Measurements from ENCODE around the gene SMAD7.

SMAD7 gene

GRCh38 chr18:48889115-48889941, 61.4 kb downstream of the SMAD7 start:
- no peak for DNase-seq (ENCODE audit: extremely low spot score)
- TF ChIP-seq FOXM1 (IDR thresholded peaks at IDR 0.05; ENCODE audit: borderline replicate concordance) (no peak), FOXA1 (IDR thresholded peaks at IDR 0.05) (no peak), NFRKB (IDR thresholded peaks at IDR 0.05) (no peak), ZNF384 (IDR thresholded peaks at IDR 0.05) (no peak), L3MBTL2 (conservative IDR thresholded peaks at IDR 0.05) (no peak), HDGF (IDR thresholded peaks at IDR 0.05; ENCODE audit: borderline replicate concordance) (no peak), ARNT (IDR thresholded peaks at IDR 0.05) (no peak), SUZ12 (IDR thresholded peaks at IDR 0.05) (no peak), ELF4 (IDR thresholded peaks at IDR 0.05) (no peak), BHLHE40 (IDR thresholded peaks at IDR 0.05; ENCODE audit: borderline replicate concordance) (no peak), CTBP1 (IDR thresholded peaks at IDR 0.05; ENCODE audit: borderline replicate concordance) (no peak), LEF1 (IDR thresholded peaks at IDR 0.05; ENCODE audit: borderline replicate concordance) (no peak), FOXK2 (IDR thresholded peaks at IDR 0.05) (no peak), SP1 (IDR thresholded peaks at IDR 0.05) (no peak), PKNOX1 (IDR thresholded peaks at IDR 0.05) (no peak), TARDBP (IDR thresholded peaks at IDR 0.05) (no peak)
- POLR2A ChIA-PET: no interaction called here
- CTCF ChIA-PET: no interaction called here

- ChIA-PET POLR2A (no interaction called here), CTCF (no interaction called here)
- TF ChIP-seq SP1 (IDR thresholded peaks at IDR 0.05) (no peak), FOXK2 (IDR thresholded peaks at IDR 0.05) (no peak), FOXA1 (IDR thresholded peaks at IDR 0.05) (no peak), HDGF (IDR thresholded peaks at IDR 0.05; ENCODE audit: borderline replicate concordance) (no peak), ZNF384 (IDR thresholded peaks at IDR 0.05) (no peak), SUZ12 (IDR thresholded peaks at IDR 0.05) (no peak), LEF1 (IDR thresholded peaks at IDR 0.05; ENCODE audit: borderline replicate concordance) (no peak), CTBP1 (IDR thresholded peaks at IDR 0.05; ENCODE audit: borderline replicate concordance) (no peak), FOXM1 (IDR thresholded peaks at IDR 0.05; ENCODE audit: borderline replicate concordance) (no peak), TARDBP (IDR thresholded peaks at IDR 0.05) (no peak), ELF4 (IDR thresholded peaks at IDR 0.05) (no peak), NFRKB (IDR thresholded peaks at IDR 0.05) (no peak), BHLHE40 (IDR thresholded peaks at IDR 0.05; ENCODE audit: borderline replicate concordance) (no peak), PKNOX1 (IDR thresholded peaks at IDR 0.05) (no peak), L3MBTL2 (conservative IDR thresholded peaks at IDR 0.05) (no peak), ARNT (IDR thresholded peaks at IDR 0.05) (no peak)
- no peak for DNase-seq (ENCODE audit: extremely low spot score)
These were observed 62.0 kb downstream of the SMAD7 start for GRCh38 chr18:48888773-48889080.

- POLR2A ChIA-PET: no interaction called here
- DNase-seq (ENCODE audit: extremely low spot score): no peak
- TF ChIP-seq PKNOX1 (IDR thresholded peaks at IDR 0.05): no peak
- TF ChIP-seq SUZ12 (IDR thresholded peaks at IDR 0.05): no peak
- no peak for TF ChIP-seq CTBP1 (IDR thresholded peaks at IDR 0.05; ENCODE audit: borderline replicate concordance)
- no peak for TF ChIP-seq SP1 (IDR thresholded peaks at IDR 0.05)
- no peak for TF ChIP-seq FOXM1 (IDR thresholded peaks at IDR 0.05; ENCODE audit: borderline replicate concordance)
- TF ChIP-seq FOXK2 (IDR thresholded peaks at IDR 0.05): no peak
- TF ChIP-seq LEF1 (IDR thresholded peaks at IDR 0.05; ENCODE audit: borderline replicate concordance): no peak
- no peak for TF ChIP-seq ARNT (IDR thresholded peaks at IDR 0.05)
- no peak for TF ChIP-seq ELF4 (IDR thresholded peaks at IDR 0.05)
- no peak for TF ChIP-seq ZNF384 (IDR thresholded peaks at IDR 0.05)
- TF ChIP-seq BHLHE40 (IDR thresholded peaks at IDR 0.05; ENCODE audit: borderline replicate concordance): no peak
- TF ChIP-seq L3MBTL2 (conservative IDR thresholded peaks at IDR 0.05): no peak
- TF ChIP-seq HDGF (IDR thresholded peaks at IDR 0.05; ENCODE audit: borderline replicate concordance): no peak
- TF ChIP-seq FOXA1 (IDR thresholded peaks at IDR 0.05): no peak
- TF ChIP-seq NFRKB (IDR thresholded peaks at IDR 0.05): no peak
- TF ChIP-seq TARDBP (IDR thresholded peaks at IDR 0.05): no peak
- CTCF ChIA-PET: no interaction called here
These were observed 62.6 kb downstream of the SMAD7 start for GRCh38 chr18:48887905-48888772.

GRCh38 chr18:48887294-48887904, 63.4 kb downstream of the SMAD7 start:
- TF ChIP-seq CTBP1 (IDR thresholded peaks at IDR 0.05; ENCODE audit: borderline replicate concordance) (no peak), FOXM1 (IDR thresholded peaks at IDR 0.05; ENCODE audit: borderline replicate concordance) (no peak), ZNF384 (IDR thresholded peaks at IDR 0.05) (no peak), ELF4 (IDR thresholded peaks at IDR 0.05) (no peak), HDGF (IDR thresholded peaks at IDR 0.05; ENCODE audit: borderline replicate concordance) (no peak)
- no peak for DNase-seq (ENCODE audit: extremely low spot score)
- POLR2A ChIA-PET: no interaction called here
- CTCF ChIA-PET: no interaction called here

- ChIA-PET POLR2A (no interaction called here), CTCF (no interaction called here)
These were observed 64.1 kb downstream of the SMAD7 start for GRCh38 chr18:48886520-48887293.

More at GRCh38 chr18:48886520-48887293, 64.1 kb downstream of the SMAD7 start:
- DNase-seq (ENCODE audit: extremely low spot score): no peak
- TF ChIP-seq FOXM1 (IDR thresholded peaks at IDR 0.05; ENCODE audit: borderline replicate concordance) (no peak), ZNF384 (IDR thresholded peaks at IDR 0.05) (no peak), BHLHE40 (IDR thresholded peaks at IDR 0.05; ENCODE audit: borderline replicate concordance) (no peak), NFRKB (IDR thresholded peaks at IDR 0.05) (no peak), SUZ12 (IDR thresholded peaks at IDR 0.05) (no peak), LEF1 (IDR thresholded peaks at IDR 0.05; ENCODE audit: borderline replicate concordance) (no peak), PKNOX1 (IDR thresholded peaks at IDR 0.05) (no peak), ELF4 (IDR thresholded peaks at IDR 0.05) (no peak), FOXK2 (IDR thresholded peaks at IDR 0.05) (no peak), CTBP1 (IDR thresholded peaks at IDR 0.05; ENCODE audit: borderline replicate concordance) (no peak), HDGF (IDR thresholded peaks at IDR 0.05; ENCODE audit: borderline replicate concordance) (no peak), L3MBTL2 (conservative IDR thresholded peaks at IDR 0.05) (no peak), SP1 (IDR thresholded peaks at IDR 0.05) (no peak), FOXA1 (IDR thresholded peaks at IDR 0.05) (no peak), ARNT (IDR thresholded peaks at IDR 0.05) (no peak), TARDBP (IDR thresholded peaks at IDR 0.05) (no peak)
